ENCODE results near the gene USPL1. TPM values are rescaled to one million over a fixed set of nuclear protein-coding genes. Genes with fewer than 3 reads are reported as not detected.

USPL1 gene
- total RNA-seq, 1 experiment from 2014 or later, result 14.3 TPM

DNA sequence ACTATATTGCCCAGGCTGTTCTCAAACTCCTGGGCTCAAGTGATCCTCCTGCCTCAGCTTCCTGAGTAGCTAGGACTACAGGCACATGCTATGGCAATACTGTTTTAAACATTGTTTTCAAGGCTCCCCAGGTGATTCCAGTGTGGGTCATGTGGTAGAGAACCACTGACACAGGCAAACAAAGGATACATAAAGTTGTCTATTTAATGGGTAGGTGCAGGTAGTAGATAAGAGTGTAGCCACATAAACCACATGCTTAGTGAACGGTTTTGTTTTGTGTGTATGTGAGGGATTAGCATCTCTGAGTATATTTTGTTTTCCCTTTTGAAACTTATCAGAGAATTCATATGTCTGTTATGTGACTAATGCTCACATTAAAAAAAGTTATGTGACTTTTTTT is 36.7 kb downstream of the USPL1 start:
- H3K27ac Mint-ChIP-seq, result no peak overlapping the region
- ChIA-PET POLR2A (no interaction called here), CTCF (no interaction called here)
- no peaks in the 10 kb centered on the region for H3K27me3 Mint-ChIP-seq (ENCODE audit: low read depth)
- H3K36me3 Mint-ChIP-seq, result peaks cover 45% of the 10 kb centered on the region
- no peaks in the 10 kb centered on the region for H3K9me3 Mint-ChIP-seq
- no peak overlapping the region for H3K4me3 Mint-ChIP-seq
- DNase-seq (ENCODE audit: low spot score), result no peak
- ATAC-seq, result no peak
- peaks cover 2% of the 10 kb centered on the region for H3K4me1 Mint-ChIP-seq
- TF ChIP-seq EMX1 (CRISPR knock-in tag; IDR thresholded peaks at IDR 0.05), result no peak
- TF ChIP-seq ZNF219 (CRISPR knock-in tag; IDR thresholded peaks at IDR 0.05; ENCODE audit: borderline replicate concordance), result no peak
- no peak for TF ChIP-seq ZNF263 (CRISPR knock-in tag; IDR thresholded peaks at IDR 0.05; ENCODE audit: low read depth)
- TF ChIP-seq, protein P1, sequence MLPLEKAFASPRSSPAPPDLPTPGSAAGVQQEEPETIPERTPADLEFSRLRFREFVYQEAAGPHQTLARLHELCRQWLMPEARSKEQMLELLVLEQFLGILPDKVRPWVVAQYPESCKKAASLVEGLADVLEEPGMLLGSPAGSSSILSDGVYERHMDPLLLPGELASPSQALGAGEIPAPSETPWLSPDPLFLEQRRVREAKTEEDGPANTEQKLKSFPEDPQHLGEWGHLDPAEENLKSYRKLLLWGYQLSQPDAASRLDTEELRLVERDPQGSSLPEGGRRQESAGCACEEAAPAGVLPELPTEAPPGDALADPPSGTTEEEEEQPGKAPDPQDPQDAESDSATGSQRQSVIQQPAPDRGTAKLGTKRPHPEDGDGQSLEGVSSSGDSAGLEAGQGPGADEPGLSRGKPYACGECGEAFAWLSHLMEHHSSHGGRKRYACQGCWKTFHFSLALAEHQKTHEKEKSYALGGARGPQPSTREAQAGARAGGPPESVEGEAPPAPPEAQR (CRISPR knock-in tag; IDR thresholded peaks at IDR 0.05), result no peak
- no peak for TF ChIP-seq GABPB1 (CRISPR knock-in tag; IDR thresholded peaks at IDR 0.05)
- no peak for TF ChIP-seq ESRRA (CRISPR knock-in tag; IDR thresholded peaks at IDR 0.05; ENCODE audit: borderline replicate concordance)
- no peak for TF ChIP-seq IRF1 (CRISPR knock-in tag; IDR thresholded peaks at IDR 0.05)
- TF ChIP-seq, protein P2, sequence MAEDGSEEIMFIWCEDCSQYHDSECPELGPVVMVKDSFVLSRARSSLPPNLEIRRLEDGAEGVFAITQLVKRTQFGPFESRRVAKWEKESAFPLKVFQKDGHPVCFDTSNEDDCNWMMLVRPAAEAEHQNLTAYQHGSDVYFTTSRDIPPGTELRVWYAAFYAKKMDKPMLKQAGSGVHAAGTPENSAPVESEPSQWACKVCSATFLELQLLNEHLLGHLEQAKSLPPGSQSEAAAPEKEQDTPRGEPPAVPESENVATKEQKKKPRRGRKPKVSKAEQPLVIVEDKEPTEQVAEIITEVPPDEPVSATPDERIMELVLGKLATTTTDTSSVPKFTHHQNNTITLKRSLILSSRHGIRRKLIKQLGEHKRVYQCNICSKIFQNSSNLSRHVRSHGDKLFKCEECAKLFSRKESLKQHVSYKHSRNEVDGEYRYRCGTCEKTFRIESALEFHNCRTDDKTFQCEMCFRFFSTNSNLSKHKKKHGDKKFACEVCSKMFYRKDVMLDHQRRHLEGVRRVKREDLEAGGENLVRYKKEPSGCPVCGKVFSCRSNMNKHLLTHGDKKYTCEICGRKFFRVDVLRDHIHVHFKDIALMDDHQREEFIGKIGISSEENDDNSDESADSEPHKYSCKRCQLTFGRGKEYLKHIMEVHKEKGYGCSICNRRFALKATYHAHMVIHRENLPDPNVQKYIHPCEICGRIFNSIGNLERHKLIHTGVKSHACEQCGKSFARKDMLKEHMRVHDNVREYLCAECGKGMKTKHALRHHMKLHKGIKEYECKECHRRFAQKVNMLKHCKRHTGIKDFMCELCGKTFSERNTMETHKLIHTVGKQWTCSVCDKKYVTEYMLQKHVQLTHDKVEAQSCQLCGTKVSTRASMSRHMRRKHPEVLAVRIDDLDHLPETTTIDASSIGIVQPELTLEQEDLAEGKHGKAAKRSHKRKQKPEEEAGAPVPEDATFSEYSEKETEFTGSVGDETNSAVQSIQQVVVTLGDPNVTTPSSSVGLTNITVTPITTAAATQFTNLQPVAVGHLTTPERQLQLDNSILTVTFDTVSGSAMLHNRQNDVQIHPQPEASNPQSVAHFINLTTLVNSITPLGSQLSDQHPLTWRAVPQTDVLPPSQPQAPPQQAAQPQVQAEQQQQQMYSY (CRISPR knock-in tag; IDR thresholded peaks at IDR 0.05), result no peak
- no peak for TF ChIP-seq ATF2 (CRISPR knock-in tag; IDR thresholded peaks at IDR 0.05; ENCODE audit: borderline replicate concordance, low read depth)
- TF ChIP-seq TEAD4 (CRISPR knock-in tag; IDR thresholded peaks at IDR 0.05), result no peak
- TF ChIP-seq SOX15 (CRISPR knock-in tag; IDR thresholded peaks at IDR 0.05), result no peak
- no peak for TF ChIP-seq ZNF512 (CRISPR knock-in tag; IDR thresholded peaks at IDR 0.05; ENCODE audit: borderline replicate concordance)
- TF ChIP-seq SP1 (CRISPR knock-in tag; conservative IDR thresholded peaks at IDR 0.05), result no peak
- no peak for TF ChIP-seq HMGA2 (CRISPR knock-in tag; IDR thresholded peaks at IDR 0.05)
- no peak for TF ChIP-seq ATF1 (CRISPR knock-in tag; IDR thresholded peaks at IDR 0.05)
- no peak for TF ChIP-seq TEAD1 (CRISPR knock-in tag; IDR thresholded peaks at IDR 0.05)
- TF ChIP-seq, protein P3, sequence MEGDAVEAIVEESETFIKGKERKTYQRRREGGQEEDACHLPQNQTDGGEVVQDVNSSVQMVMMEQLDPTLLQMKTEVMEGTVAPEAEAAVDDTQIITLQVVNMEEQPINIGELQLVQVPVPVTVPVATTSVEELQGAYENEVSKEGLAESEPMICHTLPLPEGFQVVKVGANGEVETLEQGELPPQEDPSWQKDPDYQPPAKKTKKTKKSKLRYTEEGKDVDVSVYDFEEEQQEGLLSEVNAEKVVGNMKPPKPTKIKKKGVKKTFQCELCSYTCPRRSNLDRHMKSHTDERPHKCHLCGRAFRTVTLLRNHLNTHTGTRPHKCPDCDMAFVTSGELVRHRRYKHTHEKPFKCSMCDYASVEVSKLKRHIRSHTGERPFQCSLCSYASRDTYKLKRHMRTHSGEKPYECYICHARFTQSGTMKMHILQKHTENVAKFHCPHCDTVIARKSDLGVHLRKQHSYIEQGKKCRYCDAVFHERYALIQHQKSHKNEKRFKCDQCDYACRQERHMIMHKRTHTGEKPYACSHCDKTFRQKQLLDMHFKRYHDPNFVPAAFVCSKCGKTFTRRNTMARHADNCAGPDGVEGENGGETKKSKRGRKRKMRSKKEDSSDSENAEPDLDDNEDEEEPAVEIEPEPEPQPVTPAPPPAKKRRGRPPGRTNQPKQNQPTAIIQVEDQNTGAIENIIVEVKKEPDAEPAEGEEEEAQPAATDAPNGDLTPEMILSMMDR (IDR thresholded peaks at IDR 0.05), result no peak

All from WTC11 (cell line).